Calu3 (cell line): ENCODE data around the gene EFCAB6. TPM values are rescaled to one million over a fixed set of nuclear protein-coding genes. Genes with fewer than 3 reads are reported as not detected.

Experiments
- BruUV-seq: library from RNA; stranded (reverse); fragments of 400-500 nt; replicated peaks from 2 replicates; lab custom pipeline; 2021; lab: Mats Ljungman, UMichigan
- CTCF ChIA-PET: fragments of 300-600 bp; sonication (Branson Sonifier 250); formaldehyde crosslinking; loops from one replicate; lab custom pipeline; 2022; ENCODE audit warnings: antibody characterized with exemption; lab: Charles Lee
- DNase-seq: peaks from one replicate; pipeline ENCODE4 v3.0.0; 2022
- H3K27ac Mint-ChIP-seq: one replicate; pipeline ENCODE4 v1.8.0; 2022; ENCODE audit warnings: mixed read lengths; ENCODE audit not compliant: unreplicated experiment
- H3K27me3 Mint-ChIP-seq: one replicate; pipeline ENCODE4 v1.8.0; 2022; ENCODE audit warnings: mixed read lengths; ENCODE audit not compliant: unreplicated experiment
- H3K36me3 Mint-ChIP-seq: one replicate; pipeline ENCODE4 v1.8.0; 2022; ENCODE audit warnings: mild to moderate bottlenecking, moderate library complexity, mixed read lengths; ENCODE audit not compliant: insufficient read depth, unreplicated experiment
- H3K4me1 Mint-ChIP-seq: one replicate; pipeline ENCODE4 v1.8.0; 2022; ENCODE audit warnings: mild to moderate bottlenecking, low read depth, mixed read lengths; ENCODE audit not compliant: unreplicated experiment
- H3K4me3 Mint-ChIP-seq: one replicate; pipeline ENCODE4 v1.8.0; 2022; ENCODE audit warnings: mild to moderate bottlenecking, low read depth, moderate library complexity, mixed read lengths; ENCODE audit not compliant: unreplicated experiment
- H3K9me3 Mint-ChIP-seq: one replicate; pipeline ENCODE4 v1.8.0; 2022; ENCODE audit warnings: low read depth, mixed read lengths; ENCODE audit not compliant: unreplicated experiment
- CTCF ChIP-seq: fragments of 200-600 bp; IDR thresholded peaks from one replicate; pipeline ENCODE4 v1.8.0; 2022; ENCODE audit warnings: antibody characterized with exemption; ENCODE audit not compliant: unreplicated experiment
- intact Hi-C: fragments of 100-400 bp; cut with micrococcal nuclease; formaldehyde crosslinking; loops from one replicate; pipeline ENCODE4 v1.10.0; 2022; ENCODE audit not compliant: unreplicated experiment
- total RNA-seq: library from RNA; stranded (reverse); gene quantifications from 2 replicates; pipeline ENCODE4 v1.2.3, GENCODE V29; 2022

EFCAB6 gene
- total RNA-seq, 1 experiment from 2014 or later: 2.2 TPM

GRCh38 chr22:43543522-43544288 is 268.4 kb downstream of the EFCAB6 start:
- no peaks in the 10 kb centered on the region for H3K4me1 Mint-ChIP-seq
- no peak for TF ChIP-seq CTCF
- no peak overlapping the region for H3K4me3 Mint-ChIP-seq
- no peak for DNase-seq
- no TSS peak for BruUV-seq
- CTCF ChIA-PET: interaction anchor here (0.8 kb wide), 1 partner anchor 32 kb away, joined by 3 read pairs; no protein-coding TSS in a partner anchor
- peaks cover 39% of the 10 kb centered on the region for H3K27me3 Mint-ChIP-seq
- no peak overlapping the region for H3K27ac Mint-ChIP-seq
- H3K36me3 Mint-ChIP-seq: no peaks in the 10 kb centered on the region
- intact Hi-C loops: no loop called here
- no peaks in the 10 kb centered on the region for H3K9me3 Mint-ChIP-seq

- CTCF ChIA-PET: interaction anchor here (0.8 kb wide), 1 partner anchor 33 kb away, joined by 3 read pairs; no protein-coding TSS in a partner anchor
- no peak overlapping the region for H3K27ac Mint-ChIP-seq
- TF ChIP-seq CTCF: no peak
- H3K36me3 Mint-ChIP-seq: no peaks in the 10 kb centered on the region
- peaks cover 47% of the 10 kb centered on the region for H3K27me3 Mint-ChIP-seq
- H3K4me1 Mint-ChIP-seq: no peaks in the 10 kb centered on the region
- no TSS peak for BruUV-seq
- H3K4me3 Mint-ChIP-seq: no peak overlapping the region
- DNase-seq: no peak
- no peaks in the 10 kb centered on the region for H3K9me3 Mint-ChIP-seq
- intact Hi-C loops: no loop called here
Observed at GRCh38 chr22:43542681-43543521, 269.2 kb downstream of the EFCAB6 start.

- Mint-ChIP-seq H3K4me3 (no peak overlapping the region), H3K27ac (no peak overlapping the region), H3K36me3 (no peaks in the 10 kb centered on the region), H3K4me1 (no peaks in the 10 kb centered on the region), H3K27me3 (peaks cover 51% of the 10 kb centered on the region), H3K9me3 (no peaks in the 10 kb centered on the region)
- TF ChIP-seq CTCF: no peak
- CTCF ChIA-PET: interaction anchor here (0.6 kb wide), 1 partner anchor 22 kb away, joined by 3 read pairs; no protein-coding TSS in a partner anchor
- DNase-seq: no peak
- intact Hi-C loops: no loop called here
- BruUV-seq: no TSS peak
Observed at GRCh38 chr22:43541462-43542407, 270.4 kb downstream of the EFCAB6 start.

- no peak for DNase-seq
- Mint-ChIP-seq H3K27me3 (peaks cover 51% of the 10 kb centered on the region), H3K4me1 (no peaks in the 10 kb centered on the region), H3K9me3 (no peaks in the 10 kb centered on the region), H3K4me3 (no peak overlapping the region), H3K27ac (no peak overlapping the region), H3K36me3 (no peaks in the 10 kb centered on the region)
- TF ChIP-seq CTCF: no peak
- no TSS peak for BruUV-seq
- intact Hi-C loops: no loop called here
- CTCF ChIA-PET: interaction anchor here (0.5 kb wide), 1 partner anchor 1117 kb away, joined by 3 read pairs; no protein-coding TSS in a partner anchor
Observed at GRCh38 chr22:43541022-43541421, 271.1 kb downstream of the EFCAB6 start.
